ENCODE data around the gene TSPAN15. TPM values are rescaled to one million over a fixed set of nuclear protein-coding genes. Genes with fewer than 3 reads are reported as not detected.
"Not testable (repeated sequence)": the region's sequence is repeated elsewhere in the genome, so short reads cannot be mapped to it uniquely, and the experiment has no call there.

TSPAN15 gene
- total RNA-seq, 1 donor from 2014 or later = 12.0 TPM

DNA sequence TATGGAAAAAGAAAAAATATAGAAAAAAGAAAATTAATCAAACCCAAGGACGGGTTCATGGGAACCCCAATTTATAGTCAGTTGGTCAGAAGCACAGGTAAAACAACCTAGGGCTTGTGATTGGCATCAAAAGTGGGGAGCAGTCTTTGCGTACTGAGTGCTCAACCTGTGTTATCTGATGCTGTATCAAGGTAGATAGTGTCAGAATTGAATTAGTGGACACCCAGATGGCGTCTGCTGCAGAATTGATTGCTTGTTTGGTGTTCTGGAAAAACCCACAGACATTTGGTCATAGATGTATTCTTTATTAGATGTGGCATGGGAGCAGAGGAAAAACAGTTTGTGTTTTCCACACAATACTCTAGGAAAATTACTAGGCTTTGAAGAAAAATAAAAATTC lies 82.4 kb downstream of the TSPAN15 start:
- intact Hi-C loops (cut with micrococcal nuclease) = no loop called here

DNA sequence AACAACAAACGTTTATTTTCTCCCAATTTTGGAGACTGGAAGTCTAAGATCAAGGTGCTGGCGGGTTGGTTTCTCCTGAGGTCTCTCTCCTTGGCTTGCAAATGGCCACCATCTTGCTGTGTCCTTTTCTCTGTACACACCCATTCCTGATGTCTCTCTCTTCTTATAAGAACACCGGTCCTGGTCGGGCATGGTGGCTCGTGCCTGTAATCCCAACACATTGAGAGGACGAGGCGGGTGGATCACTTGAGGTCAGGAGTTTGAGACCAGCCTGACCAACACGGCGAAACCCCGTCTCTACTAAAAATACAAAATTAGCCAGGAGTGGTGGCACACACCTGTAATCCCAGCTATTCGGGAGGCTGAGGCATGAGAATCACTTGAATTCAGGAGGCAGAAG lies 85.3 kb downstream of the TSPAN15 start:
- intact Hi-C loops (cut with micrococcal nuclease) = not testable (repeated sequence)

DNA sequence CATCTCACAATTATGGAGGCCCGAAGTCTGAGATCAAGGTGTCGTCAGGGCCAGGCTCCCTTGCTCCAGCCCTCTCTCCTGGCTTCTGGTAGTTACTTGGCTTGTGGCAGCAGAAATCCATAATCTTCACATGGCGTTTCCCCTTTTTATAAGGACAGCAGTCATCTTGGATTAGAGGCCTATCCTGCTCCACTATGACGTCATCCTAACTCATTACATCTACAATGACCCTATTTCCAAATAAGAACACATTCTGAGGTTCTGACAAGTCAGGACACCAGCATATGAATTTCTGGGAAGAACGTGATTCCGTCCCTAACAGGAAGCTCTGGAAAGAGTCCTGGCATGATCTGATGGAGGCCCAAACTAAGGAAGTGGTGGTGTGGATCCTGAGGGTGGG lies 86.2 kb downstream of the TSPAN15 start:
- intact Hi-C loops (cut with micrococcal nuclease) = no loop called here

DNA sequence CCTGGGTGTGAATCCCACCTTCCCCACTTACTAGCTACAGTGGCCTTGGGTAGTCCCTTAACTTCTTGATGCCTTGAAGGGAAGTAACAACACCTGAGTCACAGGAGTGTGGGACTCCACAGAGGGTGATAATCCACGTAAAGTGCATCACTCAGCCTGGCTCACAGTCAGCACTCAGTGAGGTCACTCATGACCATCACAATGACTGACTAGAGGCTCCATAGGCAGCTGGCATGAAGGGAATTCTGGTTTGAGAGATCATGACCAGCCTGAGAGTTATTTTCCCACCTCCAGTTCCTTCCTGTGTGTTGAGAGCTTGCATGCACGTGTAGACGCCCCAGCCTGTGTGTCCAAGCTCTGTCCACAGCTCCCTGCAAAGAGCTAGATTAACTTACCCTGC lies 87.2 kb downstream of the TSPAN15 start:
- intact Hi-C loops (cut with micrococcal nuclease) = no loop called here

- intact Hi-C loops (cut with micrococcal nuclease) = no loop called here
Observed at GRCh38 chr10:69541463-69541862, 90.2 kb downstream of the TSPAN15 start.

GRCh38 chr10:69549959-69550358 lies 98.7 kb downstream of the TSPAN15 start:
- intact Hi-C loops (cut with micrococcal nuclease) = no loop called here

DNA sequence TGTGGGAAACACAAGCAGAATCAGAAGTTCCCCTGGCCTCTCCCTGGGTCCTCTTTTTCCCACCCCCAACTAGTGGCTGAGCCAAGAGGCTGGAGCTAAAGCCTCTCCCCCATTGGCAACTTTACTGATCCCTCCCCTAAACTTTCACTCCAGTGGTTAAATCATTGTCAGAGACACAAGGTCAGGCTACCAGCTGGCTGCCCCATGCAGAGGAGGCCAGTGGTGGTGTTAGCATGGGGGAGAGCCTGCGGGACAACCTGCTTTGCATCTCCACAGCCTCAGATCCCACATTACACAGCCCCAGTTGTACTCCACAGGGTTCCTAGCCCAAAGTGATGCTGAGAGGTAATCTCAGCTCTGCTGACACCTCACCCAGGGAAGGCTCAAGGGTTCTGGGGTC lies 101.0 kb downstream of the TSPAN15 start:
- intact Hi-C loops (cut with micrococcal nuclease) = no loop called here

- intact Hi-C loops (cut with micrococcal nuclease) = no loop called here
Observed at GRCh38 chr10:69553328-69553727, 102.1 kb downstream of the TSPAN15 start.

GRCh38 chr10:69554611-69555010 lies 103.3 kb downstream of the TSPAN15 start:
- intact Hi-C loops (cut with micrococcal nuclease) = no loop called here

Other genes starting within 250 kb of the TSPAN15 start
- 3.0 and 3.7 TPM in 2 replicates for gene HKDC1, start 231.1 kb upstream of the TSPAN15 start, total RNA-seq
- gene HK1, start 173.0 kb upstream of the TSPAN15 start, total RNA-seq = 137 and 139 TPM in 2 replicates
- not detected in 2 replicates for gene TACR2, start 34.5 kb upstream of the TSPAN15 start, total RNA-seq
- gene NEUROG3, start 122.0 kb downstream of the TSPAN15 start, total RNA-seq = not detected in 2 replicates
- gene FAM241B, start 178.8 kb downstream of the TSPAN15 start, total RNA-seq = 9.9 and 10.0 TPM in 2 replicates

All from T-helper 1 cell treated with Interleukin-12 subunit alpha and Interleukin-12 subunit beta and Interleukin-4 antibody, amounts not matched to agents 30 ng/mL and 1 ng/mL, for 36 hours (primary cell).